Uterus (tissue), 4 donors: ENCODE results near the gene CLHC1. TPM values are rescaled to one million over a fixed set of nuclear protein-coding genes. Genes with fewer than 3 reads are reported as not detected.

Experiments
- DNase-seq, 2 donors: peaks; one replicate each; pipeline ENCODE4 v3.0.0-alpha.2; 2019 to 2020
- H3K27ac ChIP-seq, 2 donors: fragments of 200-600 bp; sonication (generic); 1 replicate in 1 of 2; 2 replicates in 1 of 2; pipeline ENCODE4 v1.5.1; 2016 to 2018
- H3K27me3 ChIP-seq, 2 donors: fragments of 200-600 bp; sonication (generic); one replicate each; pipeline ENCODE4 v1.5.1; 2018 to 2019; ENCODE audit warnings: control low read depth in 1 of 2
- H3K36me3 ChIP-seq, 2 donors: fragments of 200-600 bp; sonication (generic); one replicate each; pipeline ENCODE4 v1.5.1; 2019; ENCODE audit warnings: control low read depth in 1 of 2
- H3K4me1 ChIP-seq, 2 donors: fragments of 200-600 bp; sonication (generic); one replicate each; pipeline ENCODE4 v1.5.1; 2018 to 2019; ENCODE audit warnings: control low read depth in 1 of 2
- H3K4me3 ChIP-seq, 2 donors: fragments of 200-600 bp; sonication (generic); 1 replicate in 1 of 2; 2 replicates in 1 of 2; pipeline ENCODE4 v1.5.1; 2018 to 2019; ENCODE audit warnings: mild to moderate bottlenecking in 1 of 2
- H3K9me3 ChIP-seq, 2 donors: fragments of 200-600 bp; sonication (generic); one replicate each; pipeline ENCODE4 v1.5.1; 2019; ENCODE audit warnings: control low read depth in 1 of 2
- POLR2A ChIP-seq, 2 donors: fragments of 450-650 bp; IDR thresholded peaks; one replicate each; pipeline ENCODE4 v1.6.1; 2016; ENCODE audit warnings: antibody characterized with exemption in 2 of 2, mild to moderate bottlenecking in 1 of 2, moderate library complexity in 1 of 2
- intact Hi-C: fragments of 100-400 bp; cut with DNase I; formaldehyde crosslinking; loops from one replicate; pipeline ENCODE4 v1.15.1; 2023; ENCODE audit warnings: low total_unique reads
- total RNA-seq, 4 donors: library from RNA; depleted of rRNA in 3 of 4; stranded (reverse); fragments of >200 nt in 3 of 4; gene quantifications; one replicate each; pipeline versions ENCODE4 v1.1.0 to v1.2.4, GENCODE V29; 2014 to 2023
- TF ChIP-seq, protein P1 (sequence below), 4 experiments: fragments of 200-600 bp in 2 of 4; fragments of 450-650 bp in 2 of 4; sonication (generic) in 2 of 4; IDR thresholded peaks; one replicate each; pipeline ENCODE4 v1.5.1; 2016 to 2019; ENCODE audit warnings: antibody characterized with exemption in 4 of 4, mild to moderate bottlenecking in 2 of 4, moderate library complexity in 1 of 4
- donor health status: DM: yes; HTN: yes; CAD: no.

The CLHC1 gene
- total RNA-seq, 4 donors from 2014 or later, result 0.51 to 52.7 (median 13.2) TPM

DNA sequence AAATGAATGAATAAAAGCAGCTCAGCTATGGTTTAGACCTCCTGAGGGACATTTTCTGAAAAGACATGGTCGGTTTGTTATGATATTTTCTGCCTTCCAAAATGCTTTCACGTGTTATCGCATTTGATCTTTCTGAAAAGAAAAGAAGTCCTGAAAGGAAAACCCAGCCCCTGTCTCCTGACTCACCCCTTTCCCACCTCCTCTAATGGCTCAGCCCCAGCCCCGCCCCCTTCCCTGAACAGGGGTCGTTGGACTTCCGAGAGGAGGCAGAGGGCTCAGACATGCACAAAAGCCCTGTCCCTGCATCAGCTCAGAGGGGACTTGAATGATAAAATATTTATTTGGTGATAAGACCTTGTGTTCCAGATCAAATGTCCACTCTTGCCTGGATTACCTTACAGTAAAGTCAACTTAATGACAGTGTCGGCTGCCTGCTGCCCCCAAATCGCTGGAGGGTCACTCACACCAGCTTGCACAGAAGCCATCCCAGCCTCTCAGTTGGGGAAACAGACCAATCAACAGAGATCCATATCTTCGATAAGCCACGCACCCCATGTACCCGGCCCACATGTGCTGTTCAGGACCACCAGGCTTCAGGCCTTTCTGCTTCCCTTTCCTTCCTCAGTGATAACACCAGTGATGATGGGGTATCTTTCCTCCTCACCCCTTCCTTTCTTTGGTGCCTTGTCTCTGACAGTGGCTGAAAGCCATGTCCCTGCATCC lies 69.6 kb downstream of the CLHC1 start:
- DNase-seq, result no peak
- Histone ChIP-seq H3K4me1 (peaks cover 3 to 11% of the 10 kb centered on the region in 2 donors), H3K36me3 (no peaks in the 10 kb centered on the region), H3K9me3 (no peaks in the 10 kb centered on the region), H3K27me3 (no peaks in the 10 kb centered on the region), H3K27ac (peak overlapping the region; percentile 53 to 79), H3K4me3 (no peak overlapping the region)
- intact Hi-C loops, result loop anchor here (5.0 kb wide), 1 partner anchor 110 kb away; the partner anchor contains the start of gene RTN4
- TF ChIP-seq, protein P1, sequence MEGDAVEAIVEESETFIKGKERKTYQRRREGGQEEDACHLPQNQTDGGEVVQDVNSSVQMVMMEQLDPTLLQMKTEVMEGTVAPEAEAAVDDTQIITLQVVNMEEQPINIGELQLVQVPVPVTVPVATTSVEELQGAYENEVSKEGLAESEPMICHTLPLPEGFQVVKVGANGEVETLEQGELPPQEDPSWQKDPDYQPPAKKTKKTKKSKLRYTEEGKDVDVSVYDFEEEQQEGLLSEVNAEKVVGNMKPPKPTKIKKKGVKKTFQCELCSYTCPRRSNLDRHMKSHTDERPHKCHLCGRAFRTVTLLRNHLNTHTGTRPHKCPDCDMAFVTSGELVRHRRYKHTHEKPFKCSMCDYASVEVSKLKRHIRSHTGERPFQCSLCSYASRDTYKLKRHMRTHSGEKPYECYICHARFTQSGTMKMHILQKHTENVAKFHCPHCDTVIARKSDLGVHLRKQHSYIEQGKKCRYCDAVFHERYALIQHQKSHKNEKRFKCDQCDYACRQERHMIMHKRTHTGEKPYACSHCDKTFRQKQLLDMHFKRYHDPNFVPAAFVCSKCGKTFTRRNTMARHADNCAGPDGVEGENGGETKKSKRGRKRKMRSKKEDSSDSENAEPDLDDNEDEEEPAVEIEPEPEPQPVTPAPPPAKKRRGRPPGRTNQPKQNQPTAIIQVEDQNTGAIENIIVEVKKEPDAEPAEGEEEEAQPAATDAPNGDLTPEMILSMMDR (IDR thresholded peaks at IDR 0.05), result no peak
- TF ChIP-seq POLR2A (IDR thresholded peaks at IDR 0.05), result no peak

DNA sequence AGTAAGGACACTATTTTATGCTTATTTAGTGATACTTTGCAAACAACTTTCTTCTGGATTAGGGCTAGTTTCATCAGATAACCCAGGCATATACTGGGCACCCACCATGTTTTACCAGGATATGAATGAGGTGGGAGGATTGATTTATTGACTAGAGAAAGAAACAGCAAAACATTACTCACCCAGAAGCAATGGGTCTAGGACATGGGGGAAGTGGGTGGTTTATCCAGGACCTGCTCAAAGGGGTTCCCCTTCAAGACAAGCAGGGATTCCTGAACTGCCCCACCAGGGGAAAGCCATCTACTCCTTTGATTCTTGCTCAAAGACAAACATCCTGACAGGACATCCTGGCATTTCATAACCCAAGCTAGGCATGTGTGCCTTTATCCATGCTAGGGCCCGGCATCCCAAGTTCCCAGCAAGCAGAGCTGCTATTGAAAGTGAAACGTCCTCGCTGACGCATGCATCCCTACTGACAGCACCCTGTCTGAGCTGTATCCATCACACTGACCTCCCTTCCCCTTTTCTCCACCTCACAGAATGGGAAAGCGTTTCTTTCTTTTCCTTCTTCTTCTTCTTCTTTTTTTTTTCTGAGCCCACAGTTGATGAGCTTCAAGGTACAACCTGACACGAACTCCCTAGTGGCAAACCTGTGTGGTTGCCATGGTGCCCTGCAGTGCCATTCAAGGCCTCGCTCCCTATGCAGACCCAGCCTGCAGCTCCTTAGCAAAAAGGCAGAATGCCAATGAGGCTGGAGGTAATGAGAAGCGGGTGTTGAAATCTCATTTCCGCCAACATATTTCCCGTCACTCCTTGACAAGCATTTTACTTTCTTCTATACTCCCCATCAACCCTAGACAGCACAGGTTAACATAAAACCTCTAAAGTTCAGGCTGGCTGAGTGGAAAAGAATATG lies 70.5 kb downstream of the CLHC1 start:
- DNase-seq, result peak in 1 of 2 donors; percentile 46
- Histone ChIP-seq H3K9me3 (no peaks in the 10 kb centered on the region), H3K27me3 (no peaks in the 10 kb centered on the region), H3K27ac (peak overlapping the region; percentile 16 to 79), H3K4me3 (no peak overlapping the region), H3K36me3 (no peaks in the 10 kb centered on the region), H3K4me1 (peaks cover 0 to 11% of the 10 kb centered on the region in 2 donors)
- intact Hi-C loops, result loop anchor here (5.0 kb wide), 1 partner anchor 109 kb away; the partner anchor contains the start of gene RTN4
- TF ChIP-seq, protein P1 (IDR thresholded peaks at IDR 0.05), result no peak
- no peak for TF ChIP-seq POLR2A (IDR thresholded peaks at IDR 0.05)

DNA sequence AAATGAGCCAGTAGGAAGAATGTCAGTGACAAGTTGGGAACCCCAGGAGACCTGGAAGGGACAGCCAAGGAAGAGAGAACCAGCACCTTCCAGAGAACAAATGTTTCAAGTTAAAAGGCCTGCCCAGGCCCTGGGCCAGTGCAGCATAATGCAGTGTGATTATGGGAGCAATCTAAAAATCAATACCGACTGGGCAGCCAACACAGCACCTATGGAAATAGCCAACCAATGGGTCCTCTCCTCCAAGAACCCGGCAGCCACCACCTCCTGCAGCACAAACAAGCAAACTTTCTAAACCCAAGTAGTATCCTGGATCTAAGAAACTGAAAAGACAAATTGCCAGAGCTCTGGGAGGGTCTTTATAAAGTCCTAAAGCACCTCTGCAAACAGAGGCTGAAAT lies 71.7 kb downstream of the CLHC1 start:
- intact Hi-C loops, result loop anchor here (5.0 kb wide), 1 partner anchor 108 kb away; the partner anchor contains the start of gene RTN4
- TF ChIP-seq, protein P1 (IDR thresholded peaks at IDR 0.05), result no peak
- TF ChIP-seq POLR2A (IDR thresholded peaks at IDR 0.05), result no peak
- H3K4me1 ChIP-seq, result peaks cover 8 to 11% of the 10 kb centered on the region in 2 donors

DNA sequence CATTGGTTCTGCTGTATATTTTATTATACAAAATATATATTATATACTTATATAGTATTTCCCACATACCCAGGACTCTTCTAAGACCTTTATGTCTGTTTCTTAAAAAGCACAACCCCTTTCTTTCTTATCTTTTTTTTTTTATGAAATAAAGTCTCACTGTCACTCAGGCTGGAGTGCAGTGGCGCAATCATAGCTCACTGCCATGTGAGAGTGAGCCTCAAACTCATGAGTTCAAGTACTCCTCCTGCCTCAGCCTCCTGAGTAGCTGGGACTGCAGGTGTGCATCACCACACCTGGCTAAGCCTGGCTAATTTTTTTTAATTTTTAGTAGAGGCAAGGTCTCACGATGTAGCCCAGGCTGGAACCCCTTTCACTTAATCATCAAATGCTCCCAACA lies 72.3 kb downstream of the CLHC1 start:
- no peak overlapping the region for H3K4me3 ChIP-seq
- no peaks in the 10 kb centered on the region for H3K36me3 ChIP-seq
- DNase-seq, result no peak
- no peaks in the 10 kb centered on the region for H3K9me3 ChIP-seq
- no peak for TF ChIP-seq POLR2A (IDR thresholded peaks at IDR 0.05)
- TF ChIP-seq, protein P1 (IDR thresholded peaks at IDR 0.05), result no peak
- peaks cover 11 to 12% of the 10 kb centered on the region in 2 donors for H3K4me1 ChIP-seq
- intact Hi-C loops, result loop anchor here (5.0 kb wide), 1 partner anchor 107 kb away; the partner anchor contains the start of gene RTN4
- no peak overlapping the region for H3K27ac ChIP-seq
- H3K27me3 ChIP-seq, result no peaks in the 10 kb centered on the region

More for the DNA sequence above, 71.7 kb downstream of the CLHC1 start:
- Histone ChIP-seq H3K9me3 (no peaks in the 10 kb centered on the region), H3K36me3 (no peaks in the 10 kb centered on the region), H3K27ac (no peak overlapping the region), H3K27me3 (no peaks in the 10 kb centered on the region), H3K4me3 (no peak overlapping the region)
- DNase-seq, result no peak
